B cell (primary cell): Measurements from ENCODE around the gene COG6. TPM values are rescaled to one million over a fixed set of nuclear protein-coding genes. Genes with fewer than 3 reads are reported as not detected.

Source experiments
- ATAC-seq: fragments of 200-7000 bp; cut with Tn5 transposase; one replicate; pipeline ENCODE4 v1.10.0; 2021; ENCODE audit warnings: low read depth, mild to moderate bottlenecking, moderate number of reproducible peaks, moderate library complexity
- CTCF ChIA-PET: fragments of 350-600 bp; sonication (Branson Sonifier 250); formaldehyde crosslinking; loops from one replicate; lab custom pipeline; 2021; ENCODE audit warnings: antibody characterized with exemption, inconsistent platforms; lab: Charles Lee
- POLR2A ChIA-PET: fragments of 350-600 bp; sonication (Branson Sonifier 250); formaldehyde crosslinking; loops from one replicate; lab custom pipeline; 2021; ENCODE audit warnings: antibody characterized with exemption; lab: Charles Lee
- DNase-seq: peaks from one replicate; pipeline ENCODE4 v3.0.0; 2013
- H2AFZ ChIP-seq: 2 replicates; pipeline ENCODE4 v1.6.1; 2012; ENCODE audit warnings: mild to moderate bottlenecking, low read depth, low read length; ENCODE audit not compliant: insufficient read depth, poor library complexity, severe bottlenecking
- H3K27ac ChIP-seq, 2 donors: 1 replicate in 1 of 2; 2 replicates in 1 of 2; pipeline ENCODE4 v1.5.1; 2012 to 2013; ENCODE audit warnings: low read length in 2 of 2, mild to moderate bottlenecking in 2 of 2, moderate library complexity in 1 of 2
- H3K27me3 ChIP-seq, 4 experiments: fragments of 200-600 bp in 1 of 4; sonication (generic) in 1 of 4; replicated peaks in 1 of 4; 1 replicate in 2 of 4; 2 replicates in 2 of 4; pipeline versions ENCODE4 v1.6.1 to v1.7.0; 2013 to 2016; ENCODE audit warnings: low read length in 3 of 4, mild to moderate bottlenecking in 2 of 4, mixed read lengths in 1 of 4, moderate library complexity in 1 of 4; ENCODE audit not compliant: insufficient read depth in 4 of 4, control insufficient read depth in 3 of 4; ENCODE audit errors: control extremely low read depth in 1 of 4
- H3K36me3 ChIP-seq, 2 experiments: replicated peaks in 1 of 2; 1 replicate in 1 of 2; 2 replicates in 1 of 2; pipeline versions ENCODE4 v1.6.1 to v1.7.1; 2013; ENCODE audit warnings: low read length in 1 of 2; ENCODE audit not compliant: insufficient read depth in 2 of 2, control insufficient read depth in 1 of 2; ENCODE audit errors: control extremely low read depth in 1 of 2, extremely low read depth in 1 of 2
- H3K4me1 ChIP-seq, 2 donors: fragments of 200-600 bp in 1 of 2; sonication (generic) in 1 of 2; 1 replicate in 1 of 2; 2 replicates in 1 of 2; pipeline versions ENCODE4 v1.5.1 to v1.6.1; 2013 to 2017; ENCODE audit warnings: low read length in 2 of 2; ENCODE audit not compliant: control insufficient read depth in 2 of 2, insufficient read depth in 2 of 2
- H3K4me2 ChIP-seq: replicated peaks from 2 replicates; pipeline ENCODE3; 2012; ENCODE audit warnings: mild to moderate bottlenecking, low read depth, low read length; ENCODE audit not compliant: poor library complexity, severe bottlenecking
- H3K4me3 ChIP-seq, 5 experiments: fragments of 200-600 bp in 1 of 5; sonication (generic) in 1 of 5; 1 replicate in 3 of 5; 2 replicates in 2 of 5; pipeline versions ENCODE4 v1.5.1 to v1.7.0; 2011 to 2016; ENCODE audit warnings: low read length in 4 of 5, mild to moderate bottlenecking in 4 of 5, low read depth in 2 of 5, control low read depth in 1 of 5, moderate library complexity in 1 of 5; ENCODE audit not compliant: insufficient read depth in 1 of 5; ENCODE audit errors: control extremely low read depth in 1 of 5, extremely low read depth in 1 of 5
- H3K79me2 ChIP-seq: fragments of 200-600 bp; sonication (generic); one replicate; pipeline ENCODE4 v1.6.0; 2016; ENCODE audit warnings: low read length; ENCODE audit not compliant: control insufficient read depth, insufficient read depth
- H3K9ac ChIP-seq: fragments of 200-600 bp; sonication (generic); 2 replicates; pipeline ENCODE4 v1.6.1; 2017; ENCODE audit warnings: mild to moderate bottlenecking, low read length, moderate library complexity
- H3K9me3 ChIP-seq, 3 donors: one replicate each; pipeline versions ENCODE4 v1.6.1 to v1.7.1; 2013; ENCODE audit warnings: low read length in 2 of 3; ENCODE audit not compliant: control insufficient read depth in 2 of 3, insufficient read depth in 1 of 3; ENCODE audit errors: control extremely low read depth in 1 of 3
- H4K20me1 ChIP-seq: 2 replicates; pipeline ENCODE4 v1.6.0; 2012; ENCODE audit warnings: mild to moderate bottlenecking, low read length; ENCODE audit not compliant: insufficient read depth, control insufficient read depth, poor library complexity, severe bottlenecking
- H3K27ac Mint-ChIP-seq: one replicate; pipeline ENCODE4 v1.8.0; 2021; ENCODE audit warnings: mixed read lengths
- H3K27me3 Mint-ChIP-seq: one replicate; pipeline ENCODE4 v1.8.0; 2021; ENCODE audit warnings: mixed read lengths
- H3K4me1 Mint-ChIP-seq: one replicate; pipeline ENCODE4 v1.8.0; 2021; ENCODE audit warnings: mixed read lengths
- H3K4me3 Mint-ChIP-seq: one replicate; pipeline ENCODE4 v1.8.0; 2021; ENCODE audit warnings: mixed read lengths
- H3K9me3 Mint-ChIP-seq: one replicate; pipeline ENCODE4 v1.8.0; 2022; ENCODE audit warnings: mixed read lengths; ENCODE audit not compliant: insufficient read depth
- EZH2 ChIP-seq: IDR thresholded peaks from 2 replicates; pipeline ENCODE4 v1.6.1; 2012; ENCODE audit warnings: borderline replicate concordance, low read depth, mild to moderate bottlenecking, moderate library complexity, low read length; ENCODE audit not compliant: insufficient read depth, poor library complexity, severe bottlenecking
- WGBS: methylation state at CpG from one replicate; pipeline ENCODE4 v1.1.5; 2013; ENCODE audit warnings: missing lambda C conversion rate; ENCODE audit not compliant: insufficient coverage; 5-methylcytosine and 5-hydroxymethylcytosine counted together
- intact Hi-C: fragments of 100-400 bp; cut with micrococcal nuclease; formaldehyde crosslinking; loops from one replicate; pipeline ENCODE4 v1.10.0; 2022
- polyA plus RNA-seq: library from polyadenylated mRNA; depleted of rRNA; stranded (reverse); fragments of >200 nt; gene quantifications from 2 replicates; pipeline ENCODE4 v1.2.3, GENCODE V29; 2012
- total RNA-seq, 2 donors: library from RNA; stranded (reverse); fragments of 120-200 nt in 1 of 2; gene quantifications; 1 replicate in 1 of 2; 2 replicates in 1 of 2; pipeline versions ENCODE4 v1.2.3 to v1.2.4, GENCODE V29; 2013 to 2022
- TF ChIP-seq, protein P1 (sequence below): fragments of 200-600 bp; IDR thresholded peaks from one replicate; pipeline ENCODE4 v1.8.0; 2022; ENCODE audit warnings: antibody characterized with exemption, mild to moderate bottlenecking

Gene COG6
- total and polyA plus RNA-seq, 2 donors (not counting 1 experiment from before 2014, with no cell fraction given), result 7.7 to 49.9 TPM

DNA sequence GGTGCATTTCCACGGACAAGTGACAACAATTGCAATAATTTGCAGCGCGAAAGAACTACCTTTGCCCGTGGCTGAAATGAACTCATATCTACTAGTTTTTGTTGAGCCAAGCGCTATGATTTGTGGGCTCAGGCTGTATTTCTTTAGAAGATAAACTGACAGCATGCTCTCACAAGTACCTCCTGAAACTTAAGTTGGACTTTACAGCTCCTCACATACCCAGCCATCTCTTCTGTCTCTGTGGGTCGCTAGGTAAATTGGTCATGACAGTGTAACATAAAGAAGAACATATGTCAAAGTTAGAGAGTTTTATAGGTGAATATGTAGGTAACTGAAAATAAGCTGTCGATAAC, 839 bp downstream of the COG6 start:
- peak overlapping the region; percentile 59 to 93 (median 89) for H3K4me3 ChIP-seq
- DNase-seq, result no peak
- Mint-ChIP-seq H3K4me3 (peak overlapping the region; percentile 100), H3K9me3 (no peaks in the 10 kb centered on the region), H3K27ac (peak overlapping the region; percentile 84), H3K4me1 (peaks cover 32% of the 10 kb centered on the region), H3K27me3 (peaks cover under 1% of the 10 kb centered on the region)
- ChIA-PET POLR2A (no interaction called here), CTCF (interaction anchor here (0.9 to 1.0 kb wide), 2 partner anchors 14 to 28 kb away, joined by 3 to 4 read pairs; no protein-coding TSS in a partner anchor)
- no peaks in the 10 kb centered on the region for H3K27me3 ChIP-seq
- H3K4me1 ChIP-seq, result peaks cover 10% of the 10 kb centered on the region in 2 donors
- intact Hi-C loops, result no loop called here
- H3K36me3 ChIP-seq, result peaks cover 0 to 10% of the 10 kb centered on the region in 2 experiments
- H2AFZ ChIP-seq, result peak overlapping the region; percentile 95
- no peak for ATAC-seq
- H3K9me3 ChIP-seq, result no peaks in the 10 kb centered on the region
- no peaks in the 10 kb centered on the region for H4K20me1 ChIP-seq
- H3K27ac ChIP-seq, result peak overlapping the region; percentile 35 to 57
- peak overlapping the region; percentile 79 for H3K4me2 ChIP-seq
- TF ChIP-seq EZH2, result no peak
- TF ChIP-seq, protein P1, sequence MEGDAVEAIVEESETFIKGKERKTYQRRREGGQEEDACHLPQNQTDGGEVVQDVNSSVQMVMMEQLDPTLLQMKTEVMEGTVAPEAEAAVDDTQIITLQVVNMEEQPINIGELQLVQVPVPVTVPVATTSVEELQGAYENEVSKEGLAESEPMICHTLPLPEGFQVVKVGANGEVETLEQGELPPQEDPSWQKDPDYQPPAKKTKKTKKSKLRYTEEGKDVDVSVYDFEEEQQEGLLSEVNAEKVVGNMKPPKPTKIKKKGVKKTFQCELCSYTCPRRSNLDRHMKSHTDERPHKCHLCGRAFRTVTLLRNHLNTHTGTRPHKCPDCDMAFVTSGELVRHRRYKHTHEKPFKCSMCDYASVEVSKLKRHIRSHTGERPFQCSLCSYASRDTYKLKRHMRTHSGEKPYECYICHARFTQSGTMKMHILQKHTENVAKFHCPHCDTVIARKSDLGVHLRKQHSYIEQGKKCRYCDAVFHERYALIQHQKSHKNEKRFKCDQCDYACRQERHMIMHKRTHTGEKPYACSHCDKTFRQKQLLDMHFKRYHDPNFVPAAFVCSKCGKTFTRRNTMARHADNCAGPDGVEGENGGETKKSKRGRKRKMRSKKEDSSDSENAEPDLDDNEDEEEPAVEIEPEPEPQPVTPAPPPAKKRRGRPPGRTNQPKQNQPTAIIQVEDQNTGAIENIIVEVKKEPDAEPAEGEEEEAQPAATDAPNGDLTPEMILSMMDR, result no peak
- peaks cover 26% of the 10 kb centered on the region for H3K79me2 ChIP-seq
- H3K9ac ChIP-seq, result peak overlapping the region; percentile 80
- WGBS, result 5% methylated on average over 4 of the region's 7 CpGs

DNA sequence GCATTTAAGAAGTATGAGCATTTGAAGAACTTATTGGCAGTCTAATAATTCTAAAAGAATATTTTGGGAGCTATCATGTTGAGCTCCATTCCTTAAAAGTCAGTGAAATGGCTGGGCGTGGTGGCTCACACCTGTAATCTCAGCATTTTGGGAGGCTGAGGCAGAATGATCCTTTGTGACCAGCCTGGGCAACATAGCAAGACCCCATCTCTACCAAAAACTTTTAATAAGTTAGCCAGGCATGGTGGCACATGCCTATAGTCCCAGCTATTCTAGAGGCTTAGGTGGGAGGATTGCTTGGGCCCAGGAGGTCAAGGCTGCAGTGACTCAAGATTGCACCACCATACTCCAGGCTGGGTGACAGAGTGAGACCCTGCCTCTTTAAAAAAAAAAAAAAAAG, 8.0 kb downstream of the COG6 start:
- no peaks in the 10 kb centered on the region for H3K4me1 ChIP-seq
- H3K4me2 ChIP-seq, result no peak overlapping the region
- H3K9me3 Mint-ChIP-seq, result no peaks in the 10 kb centered on the region
- ChIA-PET CTCF (interaction anchor here (0.5 kb wide), 1 partner anchor 53 kb away, joined by 3 read pairs; no protein-coding TSS in a partner anchor), POLR2A (no interaction called here)
- H2AFZ ChIP-seq, result no peak overlapping the region
- H3K27ac Mint-ChIP-seq, result no peak overlapping the region
- WGBS, result 100% methylated on average over 1 of the region's 1 CpG
- H3K36me3 ChIP-seq, result peaks cover 0 to 25% of the 10 kb centered on the region in 2 experiments
- H3K9me3 ChIP-seq, result no peaks in the 10 kb centered on the region
- H3K79me2 ChIP-seq, result peaks cover 3% of the 10 kb centered on the region
- no peak overlapping the region for H3K9ac ChIP-seq
- H3K4me3 Mint-ChIP-seq, result no peak overlapping the region
- no peaks in the 10 kb centered on the region for H3K27me3 Mint-ChIP-seq
- no peak overlapping the region for H3K27ac ChIP-seq
- DNase-seq (no peak), ATAC-seq (no peak)
- TF ChIP-seq EZH2, result no peak
- TF ChIP-seq, protein P1, result no peak
- intact Hi-C loops, result no loop called here
- no peak overlapping the region for H3K4me3 ChIP-seq
- H3K4me1 Mint-ChIP-seq, result peaks cover 5% of the 10 kb centered on the region
- no peaks in the 10 kb centered on the region for H3K27me3 ChIP-seq
- H4K20me1 ChIP-seq, result no peaks in the 10 kb centered on the region
